ENCODE measurements around the gene CXorf58.

CXorf58 gene

DNA sequence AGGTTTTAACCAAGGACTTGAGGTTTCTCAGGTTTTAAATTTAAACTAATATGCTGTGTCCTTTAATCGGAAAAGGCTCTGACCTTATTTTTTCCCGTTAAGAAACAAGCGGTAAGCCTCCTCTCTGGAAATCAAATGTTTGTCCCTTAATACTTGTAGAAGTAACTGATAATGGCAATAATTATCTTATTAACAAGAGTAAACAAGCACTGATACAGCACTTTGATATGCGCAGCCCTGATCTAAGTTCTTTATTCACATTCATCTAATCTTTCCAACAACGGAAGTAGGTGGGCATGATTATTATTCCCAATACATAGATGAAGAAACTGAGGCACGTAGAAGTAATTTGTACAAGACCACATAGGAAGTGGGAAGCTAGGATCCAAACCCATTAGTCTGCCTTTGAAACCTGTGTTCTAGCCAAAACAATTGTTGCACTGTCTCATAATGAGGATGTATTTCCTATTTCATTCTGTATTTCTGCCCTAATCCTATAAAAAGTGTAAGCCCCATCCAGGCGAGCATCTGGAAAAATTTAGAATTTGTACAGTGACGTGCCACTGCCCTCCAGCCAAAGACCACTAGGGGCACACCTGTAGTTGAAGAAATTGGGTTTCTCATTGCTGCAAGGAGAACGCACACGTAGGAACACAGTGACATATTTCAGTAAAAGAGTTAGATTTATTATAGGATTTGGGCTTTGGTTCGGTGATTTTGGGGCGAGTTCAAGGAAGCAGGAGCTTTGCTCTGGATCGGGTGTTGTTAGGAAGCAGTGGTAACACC lies 606 bp downstream of the CXorf58 start:
- H3K36me3 ChIP-seq (ENCODE audit: low read depth): no peaks in the 10 kb centered on the region
- no peaks in the 10 kb centered on the region for H3K27me3 ChIP-seq (ENCODE audit: insufficient read depth, poor library complexity, severe bottlenecking)
- ATAC-seq (ENCODE audit: low read depth): no peak
- TF ChIP-seq, protein P1, sequence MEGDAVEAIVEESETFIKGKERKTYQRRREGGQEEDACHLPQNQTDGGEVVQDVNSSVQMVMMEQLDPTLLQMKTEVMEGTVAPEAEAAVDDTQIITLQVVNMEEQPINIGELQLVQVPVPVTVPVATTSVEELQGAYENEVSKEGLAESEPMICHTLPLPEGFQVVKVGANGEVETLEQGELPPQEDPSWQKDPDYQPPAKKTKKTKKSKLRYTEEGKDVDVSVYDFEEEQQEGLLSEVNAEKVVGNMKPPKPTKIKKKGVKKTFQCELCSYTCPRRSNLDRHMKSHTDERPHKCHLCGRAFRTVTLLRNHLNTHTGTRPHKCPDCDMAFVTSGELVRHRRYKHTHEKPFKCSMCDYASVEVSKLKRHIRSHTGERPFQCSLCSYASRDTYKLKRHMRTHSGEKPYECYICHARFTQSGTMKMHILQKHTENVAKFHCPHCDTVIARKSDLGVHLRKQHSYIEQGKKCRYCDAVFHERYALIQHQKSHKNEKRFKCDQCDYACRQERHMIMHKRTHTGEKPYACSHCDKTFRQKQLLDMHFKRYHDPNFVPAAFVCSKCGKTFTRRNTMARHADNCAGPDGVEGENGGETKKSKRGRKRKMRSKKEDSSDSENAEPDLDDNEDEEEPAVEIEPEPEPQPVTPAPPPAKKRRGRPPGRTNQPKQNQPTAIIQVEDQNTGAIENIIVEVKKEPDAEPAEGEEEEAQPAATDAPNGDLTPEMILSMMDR (IDR thresholded peaks at IDR 0.05; ENCODE audit: poor library complexity, severe bottlenecking): peak; percentile 52
- peak overlapping the region; percentile 44 for H3K4me3 ChIP-seq (ENCODE audit: severe bottlenecking)
- DNase-seq (ENCODE audit: low spot score): no peak
- H3K4me1 ChIP-seq (ENCODE audit: insufficient read depth, poor library complexity, severe bottlenecking): peaks cover 3% of the 10 kb centered on the region
- peak overlapping the region; percentile 80 for H3K27ac ChIP-seq (ENCODE audit: poor library complexity, severe bottlenecking)
- no peaks in the 10 kb centered on the region for H3K9me3 ChIP-seq (ENCODE audit: severe bottlenecking)

DNA sequence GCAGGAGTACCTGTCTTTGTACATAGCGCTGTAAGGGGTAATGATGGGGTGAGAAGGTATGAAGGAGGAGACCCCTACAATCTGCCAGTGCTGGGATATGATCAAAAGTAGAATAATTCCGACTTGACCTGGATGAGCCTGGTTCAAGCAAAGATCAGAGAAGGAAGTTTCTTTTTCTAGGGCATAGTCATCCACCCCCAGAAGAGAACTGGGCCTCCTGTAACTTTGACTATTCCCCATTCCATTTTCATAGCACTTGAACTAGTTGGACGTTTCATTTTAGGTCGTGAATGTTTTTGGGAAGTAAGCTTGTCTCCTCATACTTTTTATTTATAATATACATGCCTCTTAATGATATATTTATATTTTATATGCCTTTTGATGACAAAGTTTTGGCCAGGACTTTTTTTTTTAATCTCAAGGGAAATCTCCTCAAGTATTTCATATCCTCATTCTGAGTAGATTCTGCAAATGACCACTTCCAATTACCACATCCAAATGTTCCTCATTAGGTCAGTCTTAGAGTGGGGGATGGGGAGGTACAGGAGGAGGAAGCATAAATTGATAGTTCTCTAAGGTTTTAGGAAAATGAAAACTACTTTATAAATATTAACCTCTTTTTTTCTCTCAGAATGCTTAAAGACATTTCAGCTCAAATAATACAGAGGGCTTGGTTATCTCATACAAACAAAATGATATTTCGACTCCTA lies 3.5 kb downstream of the CXorf58 start:
- ATAC-seq (ENCODE audit: low read depth): no peak
- DNase-seq (ENCODE audit: low spot score): no peak

DNA sequence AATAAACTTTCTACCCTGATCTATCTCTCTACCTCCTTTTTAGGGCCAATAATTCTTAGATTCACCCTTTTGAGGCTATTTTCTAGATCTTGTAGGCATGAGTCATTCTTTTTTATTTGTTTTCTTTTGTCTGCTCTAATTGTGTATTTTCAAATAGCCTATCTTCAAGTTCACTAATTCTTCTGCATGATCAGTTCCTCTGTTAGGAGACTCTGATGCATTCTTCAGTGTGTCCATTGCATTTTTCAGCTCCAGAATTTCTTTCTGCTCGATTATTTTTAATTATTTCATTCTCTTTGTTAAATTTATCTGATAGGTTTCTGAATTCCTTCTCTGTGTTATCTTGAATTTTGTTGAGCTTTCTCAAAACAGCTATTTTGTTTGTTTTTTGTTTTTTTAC lies 11.3 kb downstream of the CXorf58 start:
- TF ChIP-seq, protein P1 (IDR thresholded peaks at IDR 0.05; ENCODE audit: poor library complexity, severe bottlenecking): no peak
- DNase-seq (ENCODE audit: low spot score): no peak
- Histone ChIP-seq H3K36me3 (ENCODE audit: low read depth) (no peaks in the 10 kb centered on the region), H3K4me3 (ENCODE audit: severe bottlenecking) (no peak overlapping the region), H3K4me1 (ENCODE audit: insufficient read depth, poor library complexity, severe bottlenecking) (no peaks in the 10 kb centered on the region), H3K9me3 (ENCODE audit: severe bottlenecking) (no peaks in the 10 kb centered on the region), H3K27ac (ENCODE audit: poor library complexity, severe bottlenecking) (no peak overlapping the region), H3K27me3 (ENCODE audit: insufficient read depth, poor library complexity, severe bottlenecking) (no peaks in the 10 kb centered on the region)
- ATAC-seq (ENCODE audit: low read depth): no peak

More for the DNA sequence above, 3.5 kb downstream of the CXorf58 start:
- H3K4me1 ChIP-seq (ENCODE audit: insufficient read depth, poor library complexity, severe bottlenecking): peaks cover 3% of the 10 kb centered on the region
- H3K27ac ChIP-seq (ENCODE audit: poor library complexity, severe bottlenecking): no peak overlapping the region
- no peaks in the 10 kb centered on the region for H3K27me3 ChIP-seq (ENCODE audit: insufficient read depth, poor library complexity, severe bottlenecking)
- H3K9me3 ChIP-seq (ENCODE audit: severe bottlenecking): no peaks in the 10 kb centered on the region
- H3K4me3 ChIP-seq (ENCODE audit: severe bottlenecking): no peak overlapping the region
- TF ChIP-seq, protein P1 (IDR thresholded peaks at IDR 0.05; ENCODE audit: poor library complexity, severe bottlenecking): no peak
- no peaks in the 10 kb centered on the region for H3K36me3 ChIP-seq (ENCODE audit: low read depth)

DNA sequence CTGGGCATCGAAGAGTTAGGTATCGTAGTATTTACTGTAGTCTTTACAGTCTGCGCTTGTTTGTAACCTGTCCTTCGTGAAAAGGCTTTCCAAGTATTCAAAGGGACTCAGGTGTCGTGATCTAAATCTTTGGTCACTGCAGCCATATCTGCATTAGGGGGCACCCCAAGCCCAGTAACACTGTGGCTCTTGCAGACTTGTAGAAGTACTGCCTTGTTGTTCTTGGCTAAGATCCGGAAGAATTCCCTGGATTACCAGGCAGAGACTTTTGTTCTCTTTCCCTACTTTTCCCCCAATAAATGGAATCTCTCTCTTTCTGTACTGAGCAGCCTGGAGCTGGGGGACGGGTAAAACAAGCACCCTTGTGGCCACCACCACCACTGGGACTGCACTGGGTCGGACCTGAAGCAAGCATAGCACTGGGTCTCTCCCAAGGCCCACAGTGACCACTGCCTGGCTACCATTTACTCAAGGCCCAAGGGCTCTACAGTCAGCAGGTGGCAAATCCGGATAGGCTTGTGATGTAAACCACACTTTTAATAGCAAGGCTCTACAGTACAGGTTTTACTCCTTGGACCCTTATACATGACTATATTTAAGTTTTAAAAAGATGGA lies 12.0 kb downstream of the CXorf58 start:
- no peaks in the 10 kb centered on the region for H3K9me3 ChIP-seq (ENCODE audit: severe bottlenecking)
- TF ChIP-seq, protein P1 (IDR thresholded peaks at IDR 0.05; ENCODE audit: poor library complexity, severe bottlenecking): no peak
- no peaks in the 10 kb centered on the region for H3K4me1 ChIP-seq (ENCODE audit: insufficient read depth, poor library complexity, severe bottlenecking)
- no peak overlapping the region for H3K27ac ChIP-seq (ENCODE audit: poor library complexity, severe bottlenecking)
- no peak for ATAC-seq (ENCODE audit: low read depth)
- DNase-seq (ENCODE audit: low spot score): no peak
- H3K4me3 ChIP-seq (ENCODE audit: severe bottlenecking): no peak overlapping the region
- no peaks in the 10 kb centered on the region for H3K36me3 ChIP-seq (ENCODE audit: low read depth)
- no peaks in the 10 kb centered on the region for H3K27me3 ChIP-seq (ENCODE audit: insufficient read depth, poor library complexity, severe bottlenecking)

Data from RWPE2 (cell line).